HepG2 (cell line): Measurements from ENCODE around the gene WNK1. TPM values are rescaled to one million over a fixed set of nuclear protein-coding genes. Genes with fewer than 3 reads are reported as not detected.

Experiments used
- AHR ChIP-seq: IDR thresholded peaks from 2 replicates; pipeline ENCODE4 v1.6.1; 2018; ENCODE audit warnings: missing genetic modification reagents, missing compliant biosample characterization
- FLYWCH1 ChIP-seq: sonication (generic); formaldehyde crosslinking; IDR thresholded peaks from 2 replicates; pipeline ENCODE4 v1.8.1; 2023; ENCODE audit warnings: mild to moderate bottlenecking, missing genetic modification reagents
- HNF4A ChIP-seq: sonication (generic); formaldehyde crosslinking; IDR thresholded peaks from 2 replicates; pipeline ENCODE4 v1.4.0; 2020; ENCODE audit warnings: missing genetic modification reagents
- HOXA3 ChIP-seq: sonication (generic); formaldehyde crosslinking; IDR thresholded peaks from 2 replicates; pipeline ENCODE4 v1.5.0; 2020; ENCODE audit warnings: missing genetic modification reagents
- MEIS1 ChIP-seq: sonication (generic); formaldehyde crosslinking; IDR thresholded peaks from 2 replicates; pipeline ENCODE4 v1.9.0; 2021; ENCODE audit warnings: mild to moderate bottlenecking, missing genetic modification reagents, moderate library complexity, borderline replicate concordance
- MLXIP ChIP-seq: sonication (generic); formaldehyde crosslinking; IDR thresholded peaks from 2 replicates; pipeline ENCODE4 v1.9.0; 2021; ENCODE audit warnings: missing genetic modification reagents, borderline replicate concordance
- NAIF1 ChIP-seq: sonication (generic); formaldehyde crosslinking; IDR thresholded peaks from 2 replicates; pipeline ENCODE4 v1.5.0; 2020; ENCODE audit warnings: mild to moderate bottlenecking, missing genetic modification reagents, borderline replicate concordance
- NPAS2 ChIP-seq: sonication (generic); formaldehyde crosslinking; IDR thresholded peaks from 2 replicates; pipeline ENCODE4 v1.8.0; 2022; ENCODE audit warnings: mild to moderate bottlenecking, missing genetic modification reagents, borderline replicate concordance
- POGZ ChIP-seq: sonication (generic); formaldehyde crosslinking; IDR thresholded peaks from 2 replicates; pipeline ENCODE4 v1.4.0; 2020; ENCODE audit warnings: mild to moderate bottlenecking, missing genetic modification reagents
- RORA ChIP-seq: sonication (generic); formaldehyde crosslinking; IDR thresholded peaks from 2 replicates; pipeline ENCODE4 v1.5.0; 2020; ENCODE audit warnings: mild to moderate bottlenecking, missing genetic modification reagents, moderate library complexity
- SALL1 ChIP-seq: sonication (generic); formaldehyde crosslinking; IDR thresholded peaks from 2 replicates; pipeline ENCODE4 v1.8.0; 2022; ENCODE audit warnings: mild to moderate bottlenecking, missing genetic modification reagents
- ZBTB38 ChIP-seq: sonication (generic); formaldehyde crosslinking; IDR thresholded peaks from 2 replicates; pipeline ENCODE4 v1.5.1; 2020; ENCODE audit warnings: mild to moderate bottlenecking, missing genetic modification reagents
- ZC3H13 ChIP-seq: sonication (generic); formaldehyde crosslinking; IDR thresholded peaks from 2 replicates; pipeline ENCODE4 v1.8.1; 2023; ENCODE audit warnings: mild to moderate bottlenecking, missing genetic modification reagents, moderate library complexity
- ZMAT3 ChIP-seq: sonication (generic); formaldehyde crosslinking; conservative IDR thresholded peaks from 2 replicates; pipeline ENCODE4 v1.7.0; 2021; ENCODE audit warnings: missing genetic modification reagents
- ZNF296 ChIP-seq: sonication (generic); formaldehyde crosslinking; conservative IDR thresholded peaks from 2 replicates; pipeline ENCODE4 v1.5.0; 2020; ENCODE audit warnings: mild to moderate bottlenecking, missing genetic modification reagents
- ZNF780A ChIP-seq: sonication (generic); formaldehyde crosslinking; IDR thresholded peaks from 2 replicates; pipeline ENCODE4 v1.8.0; 2022; ENCODE audit warnings: mild to moderate bottlenecking, missing genetic modification reagents, moderate library complexity
- polyA plus RNA-seq, 8 experiments: library from polyadenylated mRNA; depleted of rRNA in 3 of 8; stranded (reverse) in 7 of 8; unstranded in 1 of 8; fragments of >200 nt; fragmentation: Illumina TruSeq in 4 of 8; extraction: Trizol in 4 of 8; gene quantifications; 2 replicates each; pipeline versions ENCODE4 v1.2.1 to v1.2.3, GENCODE V29; 2011 to 2016; ENCODE audit warnings: low read depth in 4 of 8, missing spikeins in 1 of 8, mixed read lengths in 1 of 8; ENCODE audit not compliant: insufficient read depth in 1 of 8
- total RNA-seq, 5 experiments: library from RNA; depleted of rRNA; stranded (reverse); fragments of >200 nt; fragmentation: Illumina TruSeq; extraction: Trizol; gene quantifications; 2 replicates each; pipeline ENCODE4 v1.2.3, GENCODE V29; 2016; ENCODE audit warnings: low read depth in 1 of 5
- TF ChIP-seq, protein P1 (sequence below): sonication (generic); formaldehyde crosslinking; IDR thresholded peaks from 2 replicates; pipeline ENCODE4 v1.5.0; 2020; ENCODE audit warnings: missing genetic modification reagents
- TF ChIP-seq, protein P2 (sequence below): sonication (generic); formaldehyde crosslinking; IDR thresholded peaks from 2 replicates; pipeline ENCODE4 v1.4.0; 2020; ENCODE audit warnings: missing genetic modification reagents
- TF ChIP-seq, protein P3 (sequence below): IDR thresholded peaks from 2 replicates; pipeline ENCODE4 v1.4.0; 2020; ENCODE audit warnings: mild to moderate bottlenecking, missing genetic modification reagents

WNK1 gene
- total and polyA plus RNA-seq, 2 of the 13 experiments (the other 11 are each of a cell fraction or from before 2014, with no cell fraction given): 31.1 to 54.8 TPM

DNA sequence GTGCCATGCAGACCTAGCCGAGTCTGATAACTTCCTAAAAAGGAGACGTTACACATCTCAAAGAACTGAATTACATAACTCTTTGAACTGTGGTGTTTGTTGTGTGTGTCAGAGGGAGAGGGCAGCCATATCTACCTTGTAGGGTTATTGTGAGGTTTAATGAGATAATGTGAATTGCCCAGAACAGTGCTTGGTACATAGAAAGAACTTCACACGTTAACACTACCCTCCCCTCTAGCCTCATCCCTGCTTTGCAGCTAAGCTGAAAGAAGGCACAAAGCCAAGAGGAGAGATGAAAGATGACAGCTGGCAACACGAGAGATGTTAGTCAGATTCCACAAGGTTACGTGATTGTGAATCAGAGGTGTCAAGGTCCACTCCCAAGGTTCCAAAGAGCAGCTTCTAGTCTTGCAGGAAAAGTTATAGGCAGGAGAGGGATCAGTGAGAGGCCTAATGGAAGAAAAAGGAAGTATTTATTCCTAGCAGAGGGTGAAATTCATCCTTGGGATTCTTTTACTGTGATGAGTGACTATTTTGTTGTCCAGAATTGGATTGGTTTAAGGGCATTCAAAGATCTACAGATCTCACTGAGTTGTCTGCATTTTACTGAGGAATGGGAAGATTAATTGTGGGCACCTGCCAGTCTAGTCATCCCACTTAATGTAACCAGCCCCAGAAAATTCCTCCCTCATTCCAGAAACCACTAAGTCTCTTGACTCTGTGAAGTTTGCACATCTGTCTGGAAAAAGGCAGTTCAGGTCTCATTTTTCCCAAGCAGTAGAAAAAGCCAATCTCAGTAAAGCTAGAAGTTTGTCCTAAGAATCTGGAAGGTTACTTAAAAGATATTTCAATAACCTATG, 25.9 kb upstream of the WNK1 start (continued):
- 0 out of 2 replicates have a peak, but pooled peaks have one; percentile 38 for TF ChIP-seq MEIS1 (CRISPR knock-in tag)
- TF ChIP-seq, protein P1, sequence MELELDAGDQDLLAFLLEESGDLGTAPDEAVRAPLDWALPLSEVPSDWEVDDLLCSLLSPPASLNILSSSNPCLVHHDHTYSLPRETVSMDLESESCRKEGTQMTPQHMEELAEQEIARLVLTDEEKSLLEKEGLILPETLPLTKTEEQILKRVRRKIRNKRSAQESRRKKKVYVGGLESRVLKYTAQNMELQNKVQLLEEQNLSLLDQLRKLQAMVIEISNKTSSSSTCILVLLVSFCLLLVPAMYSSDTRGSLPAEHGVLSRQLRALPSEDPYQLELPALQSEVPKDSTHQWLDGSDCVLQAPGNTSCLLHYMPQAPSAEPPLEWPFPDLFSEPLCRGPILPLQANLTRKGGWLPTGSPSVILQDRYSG (CRISPR knock-in tag): no peak
- no peak for TF ChIP-seq ZNF780A
- peak; percentile 52 for TF ChIP-seq SALL1 (CRISPR knock-in tag)
- no peak for TF ChIP-seq HOXA3 (CRISPR knock-in tag)
- no peak for TF ChIP-seq NAIF1 (CRISPR knock-in tag)
- no peak for TF ChIP-seq RORA (CRISPR knock-in tag)
- TF ChIP-seq ZNF296: no peak
- TF ChIP-seq, protein P2, sequence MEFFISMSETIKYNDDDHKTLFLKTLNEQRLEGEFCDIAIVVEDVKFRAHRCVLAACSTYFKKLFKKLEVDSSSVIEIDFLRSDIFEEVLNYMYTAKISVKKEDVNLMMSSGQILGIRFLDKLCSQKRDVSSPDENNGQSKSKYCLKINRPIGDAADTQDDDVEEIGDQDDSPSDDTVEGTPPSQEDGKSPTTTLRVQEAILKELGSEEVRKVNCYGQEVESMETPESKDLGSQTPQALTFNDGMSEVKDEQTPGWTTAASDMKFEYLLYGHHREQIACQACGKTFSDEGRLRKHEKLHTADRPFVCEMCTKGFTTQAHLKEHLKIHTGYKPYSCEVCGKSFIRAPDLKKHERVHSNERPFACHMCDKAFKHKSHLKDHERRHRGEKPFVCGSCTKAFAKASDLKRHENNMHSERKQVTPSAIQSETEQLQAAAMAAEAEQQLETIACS (CRISPR knock-in tag): no peak
- TF ChIP-seq, protein P3, sequence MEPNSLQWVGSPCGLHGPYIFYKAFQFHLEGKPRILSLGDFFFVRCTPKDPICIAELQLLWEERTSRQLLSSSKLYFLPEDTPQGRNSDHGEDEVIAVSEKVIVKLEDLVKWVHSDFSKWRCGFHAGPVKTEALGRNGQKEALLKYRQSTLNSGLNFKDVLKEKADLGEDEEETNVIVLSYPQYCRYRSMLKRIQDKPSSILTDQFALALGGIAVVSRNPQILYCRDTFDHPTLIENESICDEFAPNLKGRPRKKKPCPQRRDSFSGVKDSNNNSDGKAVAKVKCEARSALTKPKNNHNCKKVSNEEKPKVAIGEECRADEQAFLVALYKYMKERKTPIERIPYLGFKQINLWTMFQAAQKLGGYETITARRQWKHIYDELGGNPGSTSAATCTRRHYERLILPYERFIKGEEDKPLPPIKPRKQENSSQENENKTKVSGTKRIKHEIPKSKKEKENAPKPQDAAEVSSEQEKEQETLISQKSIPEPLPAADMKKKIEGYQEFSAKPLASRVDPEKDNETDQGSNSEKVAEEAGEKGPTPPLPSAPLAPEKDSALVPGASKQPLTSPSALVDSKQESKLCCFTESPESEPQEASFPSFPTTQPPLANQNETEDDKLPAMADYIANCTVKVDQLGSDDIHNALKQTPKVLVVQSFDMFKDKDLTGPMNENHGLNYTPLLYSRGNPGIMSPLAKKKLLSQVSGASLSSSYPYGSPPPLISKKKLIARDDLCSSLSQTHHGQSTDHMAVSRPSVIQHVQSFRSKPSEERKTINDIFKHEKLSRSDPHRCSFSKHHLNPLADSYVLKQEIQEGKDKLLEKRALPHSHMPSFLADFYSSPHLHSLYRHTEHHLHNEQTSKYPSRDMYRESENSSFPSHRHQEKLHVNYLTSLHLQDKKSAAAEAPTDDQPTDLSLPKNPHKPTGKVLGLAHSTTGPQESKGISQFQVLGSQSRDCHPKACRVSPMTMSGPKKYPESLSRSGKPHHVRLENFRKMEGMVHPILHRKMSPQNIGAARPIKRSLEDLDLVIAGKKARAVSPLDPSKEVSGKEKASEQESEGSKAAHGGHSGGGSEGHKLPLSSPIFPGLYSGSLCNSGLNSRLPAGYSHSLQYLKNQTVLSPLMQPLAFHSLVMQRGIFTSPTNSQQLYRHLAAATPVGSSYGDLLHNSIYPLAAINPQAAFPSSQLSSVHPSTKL (CRISPR knock-in tag): peak; percentile 59
- TF ChIP-seq NPAS2 (CRISPR knock-in tag): no peak
- no peak for TF ChIP-seq MLXIP (CRISPR knock-in tag)
- TF ChIP-seq ZC3H13: no peak
- TF ChIP-seq HNF4A (CRISPR knock-in tag): peak; percentile 52; the same call in 1 of the 2 replicates
- TF ChIP-seq AHR (CRISPR knock-in tag): no peak
- no peak for TF ChIP-seq ZMAT3 (CRISPR knock-in tag)
- no peak for TF ChIP-seq FLYWCH1 (CRISPR knock-in tag)
- no peak for TF ChIP-seq ZBTB38 (CRISPR knock-in tag)
- no peak for TF ChIP-seq POGZ (CRISPR knock-in tag)
